Measurements from ENCODE around the gene LOXL1. TPM values are rescaled to one million over a fixed set of nuclear protein-coding genes. Genes with fewer than 3 reads are reported as not detected.

The LOXL1 gene
- total and polyA plus RNA-seq, 2 of the 13 experiments (the other 11 are each of a cell fraction or from before 2014, with no cell fraction given) = 0.51 to 1.3 TPM

DNA sequence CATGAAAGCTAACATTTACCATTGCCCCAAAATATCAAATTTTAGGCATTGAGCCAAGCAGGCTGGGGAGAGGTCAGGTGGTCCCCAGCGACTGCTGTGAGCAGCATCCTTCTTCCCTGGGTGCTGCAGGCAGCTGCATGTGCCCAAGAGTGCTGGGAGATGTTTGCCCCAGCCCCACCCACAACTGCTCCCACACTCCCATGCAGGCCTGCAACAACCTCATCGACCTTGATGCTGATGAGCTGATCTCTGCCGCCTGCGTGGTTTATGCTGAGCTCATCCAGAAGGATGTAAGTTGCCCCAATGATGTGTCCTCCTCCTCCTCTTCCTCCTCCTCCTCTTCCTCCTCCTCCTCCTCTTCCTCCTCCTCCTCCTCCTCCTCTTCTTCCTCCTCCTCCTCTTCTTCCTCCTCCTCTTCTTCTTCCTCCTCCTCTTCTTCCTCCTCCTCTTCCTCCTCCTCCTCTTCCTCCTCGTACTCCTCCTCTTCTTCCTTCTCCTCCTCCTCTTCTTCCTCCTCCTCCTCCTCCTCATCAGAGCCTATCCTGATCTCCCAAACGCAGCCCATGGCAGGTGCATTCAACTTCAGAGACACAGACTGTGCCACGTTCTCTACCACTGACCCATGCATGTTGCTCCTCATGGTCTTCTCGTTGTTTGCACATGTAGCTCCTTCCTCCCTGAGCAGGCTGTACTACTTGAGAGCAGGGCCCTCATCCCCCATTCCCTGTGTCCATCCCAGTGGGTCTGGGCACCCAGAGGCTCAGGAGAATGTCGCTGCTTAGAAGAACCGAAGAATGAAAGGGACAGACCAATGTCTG, 37.8 kb upstream of the LOXL1 start (continued):
- no peak for TF ChIP-seq SPEN (CRISPR knock-in tag; IDR thresholded peaks at IDR 0.05; ENCODE audit: low read depth)
- no peak for TF ChIP-seq ZNF781 (CRISPR knock-in tag; IDR thresholded peaks at IDR 0.05; ENCODE audit: borderline replicate concordance, not compliant biosample characterization)
- TF ChIP-seq ZNF552 (CRISPR knock-in tag; IDR thresholded peaks at IDR 0.05; ENCODE audit: borderline replicate concordance) = no peak
- no peak for TF ChIP-seq ZNF670 (CRISPR knock-in tag; IDR thresholded peaks at IDR 0.05; ENCODE audit: borderline replicate concordance)
- TF ChIP-seq, protein P1, sequence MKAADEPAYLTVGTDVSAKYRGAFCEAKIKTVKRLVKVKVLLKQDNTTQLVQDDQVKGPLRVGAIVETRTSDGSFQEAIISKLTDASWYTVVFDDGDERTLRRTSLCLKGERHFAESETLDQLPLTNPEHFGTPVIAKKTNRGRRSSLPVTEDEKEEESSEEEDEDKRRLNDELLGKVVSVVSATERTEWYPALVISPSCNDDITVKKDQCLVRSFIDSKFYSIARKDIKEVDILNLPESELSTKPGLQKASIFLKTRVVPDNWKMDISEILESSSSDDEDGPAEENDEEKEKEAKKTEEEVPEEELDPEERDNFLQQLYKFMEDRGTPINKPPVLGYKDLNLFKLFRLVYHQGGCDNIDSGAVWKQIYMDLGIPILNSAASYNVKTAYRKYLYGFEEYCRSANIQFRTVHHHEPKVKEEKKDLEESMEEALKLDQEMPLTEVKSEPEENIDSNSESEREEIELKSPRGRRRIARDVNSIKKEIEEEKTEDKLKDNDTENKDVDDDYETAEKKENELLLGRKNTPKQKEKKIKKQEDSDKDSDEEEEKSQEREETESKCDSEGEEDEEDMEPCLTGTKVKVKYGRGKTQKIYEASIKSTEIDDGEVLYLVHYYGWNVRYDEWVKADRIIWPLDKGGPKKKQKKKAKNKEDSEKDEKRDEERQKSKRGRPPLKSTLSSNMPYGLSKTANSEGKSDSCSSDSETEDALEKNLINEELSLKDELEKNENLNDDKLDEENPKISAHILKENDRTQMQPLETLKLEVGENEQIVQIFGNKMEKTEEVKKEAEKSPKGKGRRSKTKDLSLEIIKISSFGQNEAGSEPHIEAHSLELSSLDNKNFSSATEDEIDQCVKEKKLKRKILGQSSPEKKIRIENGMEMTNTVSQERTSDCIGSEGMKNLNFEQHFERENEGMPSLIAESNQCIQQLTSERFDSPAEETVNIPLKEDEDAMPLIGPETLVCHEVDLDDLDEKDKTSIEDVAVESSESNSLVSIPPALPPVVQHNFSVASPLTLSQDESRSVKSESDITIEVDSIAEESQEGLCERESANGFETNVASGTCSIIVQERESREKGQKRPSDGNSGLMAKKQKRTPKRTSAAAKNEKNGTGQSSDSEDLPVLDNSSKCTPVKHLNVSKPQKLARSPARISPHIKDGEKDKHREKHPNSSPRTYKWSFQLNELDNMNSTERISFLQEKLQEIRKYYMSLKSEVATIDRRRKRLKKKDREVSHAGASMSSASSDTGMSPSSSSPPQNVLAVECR (CRISPR knock-in tag; IDR thresholded peaks at IDR 0.05; ENCODE audit: borderline replicate concordance) = no peak
- no peak for TF ChIP-seq RORA (CRISPR knock-in tag; IDR thresholded peaks at IDR 0.05)
- no peak for TF ChIP-seq ZC3H4 (CRISPR knock-in tag; IDR thresholded peaks at IDR 0.05; ENCODE audit: borderline replicate concordance)
- no peak for TF ChIP-seq RFXAP (CRISPR knock-in tag; IDR thresholded peaks at IDR 0.05; ENCODE audit: borderline replicate concordance)
